CD4-positive, alpha-beta T cell (primary cell): ENCODE results near the gene HAPSTR1. TPM values are rescaled to one million over a fixed set of nuclear protein-coding genes. Genes with fewer than 3 reads are reported as not detected.
A peak's percentile ranks its signal among the peaks of the same experiment; 100 is the strongest.

ENCODE experiments used
- ATAC-seq: fragments of 200-7000 bp; cut with Tn5 transposase; one replicate; pipeline ENCODE4 v1.10.0; 2022; ENCODE audit warnings: mild to moderate bottlenecking; ENCODE audit not compliant: poor library complexity
- CTCF ChIA-PET: fragments of 350-600 bp; sonication (Branson Sonifier 250); formaldehyde crosslinking; loops from one replicate; lab custom pipeline; 2021; ENCODE audit warnings: antibody characterized with exemption, inconsistent platforms; lab: Charles Lee
- POLR2A ChIA-PET: fragments of 350-600 bp; sonication (Branson Sonifier 250); formaldehyde crosslinking; loops from one replicate; lab custom pipeline; 2021; ENCODE audit warnings: antibody characterized with exemption, inconsistent platforms; lab: Charles Lee
- DNase-seq, 14 experiments: peaks; one replicate each; pipeline ENCODE4 v3.0.0-alpha.2; 2013 to 2020; ENCODE audit warnings: mixed read lengths in 2 of 14
- H3K27ac ChIP-seq, 2 donors: one replicate each; pipeline versions ENCODE4 v1.5.1 to v1.7.0; 2013; ENCODE audit warnings: low read length in 2 of 2, low read depth in 1 of 2, mild to moderate bottlenecking in 1 of 2
- H3K27me3 ChIP-seq, 2 experiments: 1 replicate in 1 of 2; 2 replicates in 1 of 2; pipeline versions ENCODE4 v1.6.1 to v1.7.0; 2013; ENCODE audit warnings: low read length in 2 of 2, control low read depth in 1 of 2, mild to moderate bottlenecking in 1 of 2, moderate library complexity in 1 of 2; ENCODE audit not compliant: insufficient read depth in 2 of 2, control insufficient read depth in 1 of 2
- H3K36me3 ChIP-seq: one replicate; pipeline ENCODE4 v1.6.1; 2013; ENCODE audit warnings: low read length, control low read depth; ENCODE audit not compliant: insufficient read depth
- H3K4me1 ChIP-seq: one replicate; pipeline ENCODE4 v1.6.1; 2013; ENCODE audit warnings: low read length, control low read depth; ENCODE audit not compliant: insufficient read depth
- H3K4me3 ChIP-seq: one replicate; pipeline ENCODE4 v1.5.1; 2013; ENCODE audit warnings: mild to moderate bottlenecking, low read length, moderate library complexity
- H3K9me3 ChIP-seq, 2 experiments: 1 replicate in 1 of 2; 2 replicates in 1 of 2; pipeline versions ENCODE4 v1.6.1 to v1.7.0; 2013; ENCODE audit warnings: low read length in 2 of 2, mild to moderate bottlenecking in 2 of 2, control low read depth in 1 of 2, moderate library complexity in 1 of 2; ENCODE audit not compliant: control insufficient read depth in 1 of 2, insufficient read depth in 1 of 2
- H3K27ac Mint-ChIP-seq: one replicate; pipeline ENCODE4 v1.8.0; 2020; ENCODE audit warnings: mixed read lengths
- H3K27me3 Mint-ChIP-seq: one replicate; pipeline ENCODE4 v1.8.0; 2021; ENCODE audit warnings: mixed read lengths
- H3K36me3 Mint-ChIP-seq: one replicate; pipeline ENCODE4 v1.8.0; 2021; ENCODE audit warnings: low read depth, mixed read lengths
- H3K4me1 Mint-ChIP-seq: one replicate; pipeline ENCODE4 v1.8.0; 2021; ENCODE audit warnings: low read depth, mixed read lengths
- H3K4me3 Mint-ChIP-seq: one replicate; pipeline ENCODE4 v1.8.0; 2020; ENCODE audit warnings: mild to moderate bottlenecking, mixed read lengths
- H3K9me3 Mint-ChIP-seq: one replicate; pipeline ENCODE4 v1.8.0; 2020; ENCODE audit warnings: mixed read lengths
- CTCF ChIP-seq: fragments of 200-600 bp; IDR thresholded peaks from one replicate; pipeline ENCODE4 v1.8.0; 2022; ENCODE audit warnings: antibody characterized with exemption, mild to moderate bottlenecking
- intact Hi-C, 2 experiments: fragments of 100-400 bp; cut with DNase I in 1 of 2; cut with micrococcal nuclease in 1 of 2; formaldehyde crosslinking; loops; one replicate each; pipeline versions ENCODE4 v1.15.1 to v1.9.0; 2023 to 2025; cut with DNase I, micrococcal nuclease
- total RNA-seq, 174 experiments: library from RNA in 2 of 174; stranded (reverse) in 2 of 174; gene quantifications; one replicate each; pipeline ENCODE4 v1.2.3 and lab custom pipeline; 2021 to 2026

HAPSTR1 gene
- total RNA-seq, 2 experiments from 2014 or later, result 152 to 153 TPM

- no peaks in the 10 kb centered on the region for H3K9me3 Mint-ChIP-seq
- peaks cover 3 to 4% of the 10 kb centered on the region in 2 experiments for H3K27me3 ChIP-seq
- peaks cover 22% of the 10 kb centered on the region for H3K4me1 ChIP-seq
- H3K9me3 ChIP-seq, result no peaks in the 10 kb centered on the region
- H3K27me3 Mint-ChIP-seq, result no peaks in the 10 kb centered on the region
- no peak for ATAC-seq
- H3K4me1 Mint-ChIP-seq, result peaks cover 35% of the 10 kb centered on the region
- H3K27ac ChIP-seq, result no peak overlapping the region
- no peak overlapping the region for H3K4me3 Mint-ChIP-seq
- intact Hi-C loops, result loop anchor here (5.0 to 10.0 kb wide), 4 partner anchors 131 to 1367 kb away; no protein-coding TSS in a partner anchor
- no peak for TF ChIP-seq CTCF
- H3K36me3 ChIP-seq, result no peaks in the 10 kb centered on the region
- no peak overlapping the region for H3K4me3 ChIP-seq
- DNase-seq, result no peak
- no peak overlapping the region for H3K27ac Mint-ChIP-seq
- ChIA-PET POLR2A (no interaction called here), CTCF (interaction anchor here (0.5 to 1.3 kb wide), 6 partner anchors 8 to 258 kb away, joined by 3 to 6 read pairs (median 4); partner anchors contain the start of gene HAPSTR1)
- H3K36me3 Mint-ChIP-seq, result no peaks in the 10 kb centered on the region
Measured at GRCh38 chr16:9138021-9138680, 46.7 kb downstream of the HAPSTR1 start.

- POLR2A ChIA-PET, result interaction anchor here (0.6 to 1.1 kb wide), 2 partner anchors 47 to 1617 kb away, joined by 3 to 7 read pairs; partner anchors contain the start of gene HAPSTR1
Measured at GRCh38 chr16:9138731-9139501, 47.5 kb downstream of the HAPSTR1 start.

More at GRCh38 chr16:9138731-9139501, 47.5 kb downstream of the HAPSTR1 start:
- Mint-ChIP-seq H3K9me3 (no peaks in the 10 kb centered on the region), H3K4me3 (no peak overlapping the region), H3K27ac (no peak overlapping the region), H3K4me1 (peaks cover 35% of the 10 kb centered on the region), H3K27me3 (no peaks in the 10 kb centered on the region), H3K36me3 (no peaks in the 10 kb centered on the region)
- peak; percentile 46 to 80 (median 59) for DNase-seq
- Histone ChIP-seq H3K4me1 (peaks cover 22% of the 10 kb centered on the region), H3K36me3 (no peaks in the 10 kb centered on the region), H3K9me3 (no peaks in the 10 kb centered on the region), H3K4me3 (no peak overlapping the region), H3K27me3 (peaks cover 3 to 4% of the 10 kb centered on the region in 2 experiments), H3K27ac (no peak overlapping the region)
- intact Hi-C loops, result loop anchor here (5.0 to 10.0 kb wide), 4 partner anchors 132 to 1366 kb away; no protein-coding TSS in a partner anchor
- CTCF ChIA-PET, result interaction anchor here (0.5 to 1.3 kb wide), 11 partner anchors 9 to 259 kb away, joined by 3 to 13 read pairs (median 4); partner anchors contain the start of gene HAPSTR1
- TF ChIP-seq CTCF, result peak; percentile 72
- peak; percentile 77 for ATAC-seq
